H1 (cell line): ENCODE data around the gene IFNL2.

Experiments
- CTCF ChIP-seq, 3 experiments: IDR thresholded peaks; 1 replicate in 2 of 3; 2 replicates in 1 of 3; pipeline versions ENCODE4 v1.5.1 to v1.6.1; 2011; ENCODE audit warnings: low read length in 3 of 3, mild to moderate bottlenecking in 3 of 3, inconsistent platforms in 2 of 3, low read depth in 1 of 3, moderate library complexity in 1 of 3; ENCODE audit not compliant: insufficient read depth in 1 of 3; ENCODE audit errors: control extremely low read depth in 1 of 3
- KDM5A ChIP-seq: fragments of 200-600 bp; IDR thresholded peaks from 2 replicates; pipeline ENCODE4 v1.7.1; 2012; ENCODE audit warnings: mild to moderate bottlenecking, low read length, inconsistent platforms, mixed read lengths
- POLR2AphosphoS5 ChIP-seq: IDR thresholded peaks from 2 replicates; pipeline ENCODE4 v1.6.1; 2011; ENCODE audit warnings: low read depth, low read length
- SP1 ChIP-seq: IDR thresholded peaks from 2 replicates; pipeline ENCODE4 v1.6.1; 2011; ENCODE audit warnings: low read depth, low read length
- TF ChIP-seq, protein P1 (sequence below): IDR thresholded peaks from 2 replicates; pipeline ENCODE4 v1.6.1; 2011; ENCODE audit warnings: low read length, improper control_type of control experiment

- TF ChIP-seq SP1 (no peak), CTCF (IDR thresholded peaks at IDR 0.05; ENCODE audit: control extremely low read depth in 1 of 3, insufficient read depth in 1 of 3, low read depth in 1 of 3, low read length in 3 of 3) (no peak), POLR2AphosphoS5 (no peak), KDM5A (no peak)
- TF ChIP-seq, protein P1, sequence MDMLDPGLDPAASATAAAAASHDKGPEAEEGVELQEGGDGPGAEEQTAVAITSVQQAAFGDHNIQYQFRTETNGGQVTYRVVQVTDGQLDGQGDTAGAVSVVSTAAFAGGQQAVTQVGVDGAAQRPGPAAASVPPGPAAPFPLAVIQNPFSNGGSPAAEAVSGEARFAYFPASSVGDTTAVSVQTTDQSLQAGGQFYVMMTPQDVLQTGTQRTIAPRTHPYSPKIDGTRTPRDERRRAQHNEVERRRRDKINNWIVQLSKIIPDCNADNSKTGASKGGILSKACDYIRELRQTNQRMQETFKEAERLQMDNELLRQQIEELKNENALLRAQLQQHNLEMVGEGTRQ: no peak
Measured at GRCh38 chr19:39284032-39284431, 15.8 kb downstream of the IFNL2 start.
